Measurements from ENCODE around the gene GPC1. TPM values are rescaled to one million over a fixed set of nuclear protein-coding genes. Genes with fewer than 3 reads are reported as not detected.

The GPC1 gene
- polyA plus RNA-seq, 1 of the 3 experiments (the other 2 are of a cell fraction): 65.5 TPM

GRCh38 chr2:240405684-240406313, 29.7 kb upstream of the GPC1 start:
- H3K4me1 ChIP-seq (ENCODE audit: control insufficient read depth in 1 of 2, insufficient read depth in 2 of 2, low read depth in 1 of 2, low read length in 1 of 2): no peaks in the 10 kb centered on the region; a peak in 1 of 4 replicates
- WGBS (ENCODE audit: low lambda C conversion rate): 75% methylated on average over 3 of the region's 9 CpGs
- no peaks in the 10 kb centered on the region for H3K79me2 ChIP-seq (ENCODE audit: insufficient read depth)
- no peak for DNase-seq
- no peaks in the 10 kb centered on the region for H3K9me3 ChIP-seq
- H3K4me3 ChIP-seq (ENCODE audit: low read depth in 2 of 2, low read length in 1 of 2): no peak overlapping the region
- H3K9me2 ChIP-seq: no peaks in the 10 kb centered on the region
- no peak overlapping the region for H3K27ac ChIP-seq (ENCODE audit: low read depth in 2 of 2, low read length in 1 of 2)
- TF ChIP-seq NFIC (IDR thresholded peaks at IDR 0.05; ENCODE audit: borderline replicate concordance): no peak
- TF ChIP-seq FOSL2 (IDR thresholded peaks at IDR 0.05; ENCODE audit: borderline replicate concordance, low read depth): no peak
- TF ChIP-seq CHD2 (IDR thresholded peaks at IDR 0.05; ENCODE audit: low read length, partially characterized antibody): no peak
- TF ChIP-seq GABPA (IDR thresholded peaks at IDR 0.05; ENCODE audit: low read depth): no peak
- TF ChIP-seq MAX (IDR thresholded peaks at IDR 0.05; ENCODE audit: low read depth): no peak
- TF ChIP-seq ELF1 (IDR thresholded peaks at IDR 0.05): no peak
- no peak for TF ChIP-seq IRF3 (IDR thresholded peaks at IDR 0.05; ENCODE audit: low read depth, low read length)
- TF ChIP-seq SMC3 (IDR thresholded peaks at IDR 0.05; ENCODE audit: low read depth, low read length): no peak
- no peak for TF ChIP-seq TAF1 (IDR thresholded peaks at IDR 0.05; ENCODE audit: borderline replicate concordance, low read depth, low read length)
- TF ChIP-seq FOXJ3 (CRISPR knock-in tag; IDR thresholded peaks at IDR 0.05): no peak
- TF ChIP-seq POLR2AphosphoS5 (IDR thresholded peaks at IDR 0.05; ENCODE audit: low read depth, low read length): no peak
- no peak for TF ChIP-seq ZBTB33 (IDR thresholded peaks at IDR 0.05; ENCODE audit: borderline replicate concordance, low read depth)
- no peak overlapping the region for H3K4me2 ChIP-seq
- CTCF ChIA-PET: interaction anchor here (1.3 kb wide), 1 partner anchor 173 kb away, joined by 3 read pairs; no protein-coding TSS in a partner anchor
- POLR2A ChIA-PET: no interaction called here
- no peak overlapping the region for H2AFZ ChIP-seq (ENCODE audit: low read depth)
- no peak overlapping the region for H3K9ac ChIP-seq
- H4K20me1 ChIP-seq (ENCODE audit: insufficient read depth): no peaks in the 10 kb centered on the region
- H3K27me3 ChIP-seq (ENCODE audit: insufficient read depth): no peaks in the 10 kb centered on the region
- H3K36me3 ChIP-seq (replicated peaks in 1 of 2; ENCODE audit: control insufficient read depth in 1 of 2, insufficient read depth in 2 of 2, low read length in 1 of 2): no peaks in the 10 kb centered on the region
- no peaks in the 10 kb centered on the region for H3F3A ChIP-seq (replicated peaks; ENCODE audit: insufficient read depth)

GRCh38 chr2:240407090-240407489, 28.4 kb upstream of the GPC1 start:
- POLR2A ChIA-PET: no interaction called here
- no peaks in the 10 kb centered on the region for H3K79me2 ChIP-seq (ENCODE audit: insufficient read depth)
- TF ChIP-seq TAF1 (IDR thresholded peaks at IDR 0.05; ENCODE audit: borderline replicate concordance, low read depth, low read length) (no peak), NRF1 (IDR thresholded peaks at IDR 0.05; ENCODE audit: low read depth, low read length) (no peak), EZH2phosphoT487 (IDR thresholded peaks at IDR 0.05; ENCODE audit: borderline replicate concordance, low read depth) (no peak), REST (IDR thresholded peaks at IDR 0.05; ENCODE audit: low read depth, low read length) (no peak), GATA2 (CRISPR knock-in tag; IDR thresholded peaks at IDR 0.05) (no peak), PBX3 (IDR thresholded peaks at IDR 0.05) (no peak), GABPA (IDR thresholded peaks at IDR 0.05; ENCODE audit: low read depth) (no peak), YY1 (IDR thresholded peaks at IDR 0.05; ENCODE audit: low read depth) (no peak), USF1 (IDR thresholded peaks at IDR 0.05; ENCODE audit: borderline replicate concordance, low read depth) (no peak)

More at GRCh38 chr2:240407090-240407489, 28.4 kb upstream of the GPC1 start:
- H3K4me3 ChIP-seq (ENCODE audit: low read depth in 2 of 2, low read length in 1 of 2): no peak overlapping the region
- no peaks in the 10 kb centered on the region for H3K36me3 ChIP-seq (replicated peaks in 1 of 2; ENCODE audit: control insufficient read depth in 1 of 2, insufficient read depth in 2 of 2, low read length in 1 of 2)
- DNase-seq: no peak
- H3K4me2 ChIP-seq: no peak overlapping the region
- H3K9ac ChIP-seq: no peak overlapping the region
- CTCF ChIA-PET: no interaction called here
- H3K27ac ChIP-seq (ENCODE audit: low read depth in 2 of 2, low read length in 1 of 2): no peak overlapping the region
- no peaks in the 10 kb centered on the region for H3F3A ChIP-seq (replicated peaks; ENCODE audit: insufficient read depth)
- WGBS (ENCODE audit: low lambda C conversion rate): 64% methylated on average over 9 of the region's 9 CpGs
- H3K4me1 ChIP-seq (ENCODE audit: control insufficient read depth in 1 of 2, insufficient read depth in 2 of 2, low read depth in 1 of 2, low read length in 1 of 2): no peaks in the 10 kb centered on the region; a peak in 1 of 4 replicates
- no peaks in the 10 kb centered on the region for H3K9me2 ChIP-seq
- H3K27me3 ChIP-seq (ENCODE audit: insufficient read depth): no peaks in the 10 kb centered on the region
- H3K9me3 ChIP-seq: no peaks in the 10 kb centered on the region
- H2AFZ ChIP-seq (ENCODE audit: low read depth): no peak overlapping the region
- no peaks in the 10 kb centered on the region for H4K20me1 ChIP-seq (ENCODE audit: insufficient read depth)

All from SK-N-SH (cell line).